Testis (tissue), 2 donors: ENCODE results near the gene WDR5B.

Source experiments
- POLR2A ChIP-seq: fragments of 450-650 bp; IDR thresholded peaks from one replicate; pipeline ENCODE4 v1.6.1; 2017; ENCODE audit warnings: antibody characterized with exemption, mild to moderate bottlenecking, moderate library complexity
- TF ChIP-seq, protein P1 (sequence below), 3 experiments: fragments of 450-650 bp in 2 of 3; fragments of 200-600 bp in 1 of 3; sonication (generic) in 1 of 3; IDR thresholded peaks; one replicate each; pipeline ENCODE4 v1.5.1; 2016 to 2019; ENCODE audit warnings: antibody characterized with exemption in 3 of 3, mild to moderate bottlenecking in 2 of 3, moderate library complexity in 1 of 3

DNA sequence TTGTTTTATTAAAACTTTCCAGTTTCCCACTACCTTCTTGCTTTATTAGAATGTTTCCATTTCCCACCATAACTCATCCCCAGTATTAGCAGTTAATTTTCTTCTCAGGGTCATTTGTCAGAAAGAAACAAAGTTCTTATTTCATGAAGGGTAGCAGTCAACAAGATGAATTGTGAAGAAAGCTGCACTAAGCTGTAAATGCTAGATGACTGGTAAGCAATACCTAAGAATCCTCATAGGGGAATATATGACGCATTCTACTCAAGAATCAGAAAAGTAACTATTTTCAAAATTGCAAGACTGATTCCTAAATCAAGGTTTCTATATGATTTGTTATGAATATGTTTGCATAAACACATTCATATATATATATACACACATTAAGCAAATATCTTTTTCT, 48.8 kb upstream of the WDR5B start:
- TF ChIP-seq, protein P1, sequence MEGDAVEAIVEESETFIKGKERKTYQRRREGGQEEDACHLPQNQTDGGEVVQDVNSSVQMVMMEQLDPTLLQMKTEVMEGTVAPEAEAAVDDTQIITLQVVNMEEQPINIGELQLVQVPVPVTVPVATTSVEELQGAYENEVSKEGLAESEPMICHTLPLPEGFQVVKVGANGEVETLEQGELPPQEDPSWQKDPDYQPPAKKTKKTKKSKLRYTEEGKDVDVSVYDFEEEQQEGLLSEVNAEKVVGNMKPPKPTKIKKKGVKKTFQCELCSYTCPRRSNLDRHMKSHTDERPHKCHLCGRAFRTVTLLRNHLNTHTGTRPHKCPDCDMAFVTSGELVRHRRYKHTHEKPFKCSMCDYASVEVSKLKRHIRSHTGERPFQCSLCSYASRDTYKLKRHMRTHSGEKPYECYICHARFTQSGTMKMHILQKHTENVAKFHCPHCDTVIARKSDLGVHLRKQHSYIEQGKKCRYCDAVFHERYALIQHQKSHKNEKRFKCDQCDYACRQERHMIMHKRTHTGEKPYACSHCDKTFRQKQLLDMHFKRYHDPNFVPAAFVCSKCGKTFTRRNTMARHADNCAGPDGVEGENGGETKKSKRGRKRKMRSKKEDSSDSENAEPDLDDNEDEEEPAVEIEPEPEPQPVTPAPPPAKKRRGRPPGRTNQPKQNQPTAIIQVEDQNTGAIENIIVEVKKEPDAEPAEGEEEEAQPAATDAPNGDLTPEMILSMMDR (IDR thresholded peaks at IDR 0.05), result no peak
- no peak for TF ChIP-seq POLR2A
